GM19023 (cell line): Measurements from ENCODE around the gene OLFML3.

Experiments used
- ATAC-seq: cut with Tn5 transposase; IDR thresholded peaks from one replicate; pipeline ENCODE4 v1.9.1; 2021; ENCODE audit warnings: mild to moderate bottlenecking, moderate library complexity; ENCODE audit not compliant: unreplicated experiment

Gene OLFML3

DNA sequence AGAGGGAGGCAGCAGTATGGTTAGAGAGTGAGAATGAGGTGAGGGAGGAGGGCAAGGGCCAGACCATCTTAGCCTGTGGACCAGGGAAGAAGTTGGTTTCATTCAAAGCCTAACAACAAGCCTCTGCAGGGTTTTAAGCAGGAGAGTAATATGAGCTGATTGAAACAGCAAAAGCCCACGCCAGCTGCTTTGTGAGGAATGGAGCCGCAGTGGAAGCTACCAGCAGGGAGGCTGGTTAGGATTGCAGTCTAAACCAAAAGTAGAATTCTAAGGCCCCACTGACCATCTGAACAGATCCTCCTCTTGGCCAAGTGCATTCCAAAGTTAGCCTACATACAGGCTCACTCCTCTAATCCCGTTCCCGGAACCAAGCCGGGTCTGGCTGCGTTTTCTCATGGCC, 44.8 kb downstream of the OLFML3 start:
- no peak for ATAC-seq

- ATAC-seq = no peak
These were observed 46.5 kb downstream of the OLFML3 start for GRCh38 chr1:114025609-114026401.

DNA sequence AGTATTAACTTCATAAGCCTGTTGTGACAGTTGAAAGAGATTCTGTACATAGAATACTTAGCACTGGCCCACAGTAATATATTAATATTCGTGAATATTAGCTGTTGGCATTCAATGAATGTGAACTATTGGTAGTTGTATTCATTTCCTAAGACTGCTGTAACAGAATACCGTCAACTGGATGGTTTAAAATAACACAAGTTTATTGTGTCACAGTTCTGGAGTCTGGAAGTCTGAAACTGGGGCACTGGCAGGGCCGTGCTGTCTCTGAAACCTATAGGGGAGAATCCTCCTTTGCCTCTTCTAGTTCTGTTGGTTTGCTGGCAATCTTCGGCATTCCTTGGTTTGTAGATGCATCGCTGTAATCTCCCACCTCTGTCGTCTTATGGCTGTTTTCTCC, 47.5 kb downstream of the OLFML3 start:
- no peak for ATAC-seq
